ENCODE measurements around the gene RBM4. TPM values are rescaled to one million over a fixed set of nuclear protein-coding genes. Genes with fewer than 3 reads are reported as not detected.

Gene RBM4
- total RNA-seq, 4 donors from 2014 or later: 62.4 to 117 (median 69.2) TPM

DNA sequence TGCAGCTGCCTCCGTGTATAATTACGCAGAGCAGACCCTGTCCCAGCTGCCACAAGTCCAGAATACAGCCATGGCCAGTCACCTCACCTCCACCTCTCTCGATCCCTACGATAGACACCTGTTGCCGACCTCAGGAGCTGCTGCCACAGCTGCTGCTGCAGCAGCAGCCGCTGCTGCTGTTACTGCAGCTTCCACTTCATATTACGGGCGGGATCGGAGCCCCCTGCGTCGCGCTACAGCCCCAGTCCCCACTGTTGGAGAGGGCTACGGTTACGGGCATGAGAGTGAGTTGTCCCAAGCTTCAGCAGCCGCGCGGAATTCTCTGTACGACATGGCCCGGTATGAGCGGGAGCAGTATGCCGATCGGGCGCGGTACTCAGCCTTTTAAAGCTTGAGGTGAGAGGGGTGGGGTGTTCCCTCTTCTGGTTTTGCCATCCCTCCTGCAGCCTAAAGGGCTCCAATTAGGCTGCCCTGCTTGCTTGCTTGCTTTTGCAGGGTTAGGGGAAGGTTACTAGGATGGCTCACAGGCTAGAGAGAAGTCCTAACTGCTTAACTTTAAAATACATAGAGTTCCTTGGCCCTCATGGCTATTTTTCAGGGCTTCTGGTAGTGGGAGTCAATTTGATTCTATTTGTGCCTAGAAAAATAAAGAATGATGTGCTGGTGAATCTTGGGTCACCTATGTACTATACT, 5.4 kb downstream of the RBM4 start:
- in situ Hi-C loops (cut with MboI; ENCODE audit: low sequenced_read_pairs in 4 of 4): no loop called here
- Histone ChIP-seq H3K36me3 (peaks cover 0 to 61% of the 10 kb centered on the region in 2 donors), H3K4me3 (peak overlapping the region; percentile 14 to 90 (median 28)), H3K4me1 (peaks cover 73 to 77% of the 10 kb centered on the region in 2 donors), H3K27ac (peak overlapping the region in 1 of 4 donors; percentile 5), H3K27me3 (no peaks in the 10 kb centered on the region), H3K9me3 (no peaks in the 10 kb centered on the region)
- TF ChIP-seq, protein P1, sequence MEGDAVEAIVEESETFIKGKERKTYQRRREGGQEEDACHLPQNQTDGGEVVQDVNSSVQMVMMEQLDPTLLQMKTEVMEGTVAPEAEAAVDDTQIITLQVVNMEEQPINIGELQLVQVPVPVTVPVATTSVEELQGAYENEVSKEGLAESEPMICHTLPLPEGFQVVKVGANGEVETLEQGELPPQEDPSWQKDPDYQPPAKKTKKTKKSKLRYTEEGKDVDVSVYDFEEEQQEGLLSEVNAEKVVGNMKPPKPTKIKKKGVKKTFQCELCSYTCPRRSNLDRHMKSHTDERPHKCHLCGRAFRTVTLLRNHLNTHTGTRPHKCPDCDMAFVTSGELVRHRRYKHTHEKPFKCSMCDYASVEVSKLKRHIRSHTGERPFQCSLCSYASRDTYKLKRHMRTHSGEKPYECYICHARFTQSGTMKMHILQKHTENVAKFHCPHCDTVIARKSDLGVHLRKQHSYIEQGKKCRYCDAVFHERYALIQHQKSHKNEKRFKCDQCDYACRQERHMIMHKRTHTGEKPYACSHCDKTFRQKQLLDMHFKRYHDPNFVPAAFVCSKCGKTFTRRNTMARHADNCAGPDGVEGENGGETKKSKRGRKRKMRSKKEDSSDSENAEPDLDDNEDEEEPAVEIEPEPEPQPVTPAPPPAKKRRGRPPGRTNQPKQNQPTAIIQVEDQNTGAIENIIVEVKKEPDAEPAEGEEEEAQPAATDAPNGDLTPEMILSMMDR (IDR thresholded peaks at IDR 0.05 in 4 of 5, conservative IDR thresholded peaks at IDR 0.05 in 1 of 5): no peak
- no peak for TF ChIP-seq POLR2A (IDR thresholded peaks at IDR 0.05)
- DNase-seq (no peak), ATAC-seq (no peak)
- intact Hi-C loops (cut with DNase I; ENCODE audit: low total_unique reads): no loop called here

DNA sequence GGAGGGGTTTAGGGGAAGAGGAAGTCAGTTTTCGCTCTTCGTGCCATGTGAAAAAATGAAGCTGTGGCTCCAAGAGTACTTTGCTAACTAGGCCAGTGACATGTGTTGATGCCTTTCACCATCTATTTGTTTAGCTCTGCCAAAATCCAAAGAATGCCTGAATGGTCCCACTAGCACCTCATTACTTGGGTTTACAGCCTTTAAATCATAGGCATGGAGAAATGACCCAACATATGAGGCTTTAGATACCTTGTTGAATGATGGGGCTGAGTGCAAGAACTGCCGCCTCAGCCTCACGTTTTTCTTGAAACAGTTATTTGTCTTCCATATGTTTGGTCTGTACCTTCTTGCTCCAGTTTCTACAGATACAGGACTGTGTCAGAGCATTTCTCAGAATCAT, 8.3 kb downstream of the RBM4 start:
- Histone ChIP-seq H3K4me3 (no peak overlapping the region), H3K27me3 (no peaks in the 10 kb centered on the region), H3K4me1 (peaks cover 47 to 51% of the 10 kb centered on the region in 2 donors), H3K36me3 (peaks cover 0 to 52% of the 10 kb centered on the region in 2 donors), H3K27ac (peak overlapping the region in 1 of 4 donors; percentile 19), H3K9me3 (no peaks in the 10 kb centered on the region)
- DNase-seq: no peak
- in situ Hi-C loops (cut with MboI; ENCODE audit: low sequenced_read_pairs in 4 of 4) (no loop called here), intact Hi-C loops (cut with DNase I; ENCODE audit: low total_unique reads) (no loop called here)
- TF ChIP-seq, protein P1 (IDR thresholded peaks at IDR 0.05 in 4 of 5, conservative IDR thresholded peaks at IDR 0.05 in 1 of 5): no peak
- no peak for TF ChIP-seq POLR2A (IDR thresholded peaks at IDR 0.05)
- ATAC-seq: no peak

DNA sequence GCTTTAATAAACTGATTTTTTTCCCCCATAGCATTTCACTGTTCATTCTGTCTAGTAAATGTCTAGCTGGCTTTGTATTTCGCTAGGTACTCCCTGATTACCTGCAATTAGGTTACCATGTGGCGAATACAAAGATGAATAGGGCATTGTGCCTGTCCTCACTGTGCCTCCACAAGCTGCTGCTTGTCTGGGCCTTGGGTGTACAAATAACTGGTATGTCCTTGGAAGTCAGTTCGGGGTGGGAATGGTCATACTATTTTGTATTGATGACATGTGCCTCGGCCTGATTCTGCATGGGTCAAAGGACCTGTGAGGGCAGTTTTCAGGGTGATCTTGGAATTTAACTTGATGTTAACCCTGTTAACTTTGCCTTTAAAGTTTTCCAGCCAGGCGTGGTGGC, 11.4 kb downstream of the RBM4 start:
- H3K9me3 ChIP-seq: no peaks in the 10 kb centered on the region
- H3K4me3 ChIP-seq: no peak overlapping the region
- no peaks in the 10 kb centered on the region for H3K27me3 ChIP-seq
- DNase-seq: no peak
- intact Hi-C loops (cut with DNase I; ENCODE audit: low total_unique reads) (no loop called here), in situ Hi-C loops (cut with MboI; ENCODE audit: low sequenced_read_pairs in 4 of 4) (no loop called here)
- peaks cover 16 to 21% of the 10 kb centered on the region in 2 donors for H3K4me1 ChIP-seq
- H3K27ac ChIP-seq: no peak overlapping the region
- no peak for ATAC-seq
- peaks cover 0 to 36% of the 10 kb centered on the region in 2 donors for H3K36me3 ChIP-seq
- TF ChIP-seq, protein P1 (IDR thresholded peaks at IDR 0.05 in 4 of 5, conservative IDR thresholded peaks at IDR 0.05 in 1 of 5): no peak
- no peak for TF ChIP-seq POLR2A (IDR thresholded peaks at IDR 0.05)

DNA sequence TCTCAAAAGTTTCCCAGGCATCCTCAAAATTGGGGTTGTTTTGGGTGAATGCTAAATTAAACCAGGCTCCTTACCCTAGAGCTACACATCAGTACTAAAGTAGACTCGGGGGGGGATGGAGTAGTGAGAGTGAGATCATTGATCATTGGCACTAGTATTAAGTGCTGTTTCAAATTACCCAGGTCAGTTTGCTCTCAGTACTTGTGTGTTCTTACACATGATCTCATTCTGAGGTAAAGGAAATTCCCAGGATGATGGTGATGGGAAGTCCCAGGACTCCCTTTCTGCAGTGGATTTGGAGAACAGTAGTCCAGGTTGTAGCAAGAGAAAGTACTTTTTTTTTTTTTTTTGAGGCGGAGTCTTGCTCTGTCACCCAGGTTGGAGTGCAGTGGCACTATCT, 12.5 kb downstream of the RBM4 start:
- TF ChIP-seq, protein P1 (IDR thresholded peaks at IDR 0.05 in 4 of 5, conservative IDR thresholded peaks at IDR 0.05 in 1 of 5): no peak
- TF ChIP-seq POLR2A (IDR thresholded peaks at IDR 0.05): no peak
- Histone ChIP-seq H3K27ac (no peak overlapping the region), H3K4me3 (no peak overlapping the region), H3K27me3 (no peaks in the 10 kb centered on the region), H3K4me1 (peaks cover 5 to 10% of the 10 kb centered on the region in 2 donors), H3K36me3 (peaks cover 0 to 25% of the 10 kb centered on the region in 2 donors), H3K9me3 (no peaks in the 10 kb centered on the region)
- no peak for ATAC-seq
- intact Hi-C loops (cut with DNase I; ENCODE audit: low total_unique reads): no loop called here
- no peak for DNase-seq
- in situ Hi-C loops (cut with MboI; ENCODE audit: low sequenced_read_pairs in 4 of 4): no loop called here

Measured in gastrocnemius medialis (tissue), 4 donors.